Fibroblast of pulmonary artery (primary cell): ENCODE results near the gene NUDT16L1.

Experiments
- DNase-seq: peaks from one replicate; pipeline ENCODE4 v3.0.0-alpha.2; 2010; ENCODE audit warnings: low read depth
- H3K4me3 ChIP-seq: replicated peaks from 2 replicates; pipeline ENCODE4 v1.5.1; 2011; ENCODE audit warnings: low read depth, mild to moderate bottlenecking, control low read depth, low read length, moderate library complexity
- CTCF ChIP-seq: IDR thresholded peaks from 2 replicates; pipeline ENCODE4 v1.5.1; 2011; ENCODE audit warnings: mild to moderate bottlenecking, control low read depth, low read length, inconsistent platforms; ENCODE audit errors: missing control alignments

Gene NUDT16L1

DNA sequence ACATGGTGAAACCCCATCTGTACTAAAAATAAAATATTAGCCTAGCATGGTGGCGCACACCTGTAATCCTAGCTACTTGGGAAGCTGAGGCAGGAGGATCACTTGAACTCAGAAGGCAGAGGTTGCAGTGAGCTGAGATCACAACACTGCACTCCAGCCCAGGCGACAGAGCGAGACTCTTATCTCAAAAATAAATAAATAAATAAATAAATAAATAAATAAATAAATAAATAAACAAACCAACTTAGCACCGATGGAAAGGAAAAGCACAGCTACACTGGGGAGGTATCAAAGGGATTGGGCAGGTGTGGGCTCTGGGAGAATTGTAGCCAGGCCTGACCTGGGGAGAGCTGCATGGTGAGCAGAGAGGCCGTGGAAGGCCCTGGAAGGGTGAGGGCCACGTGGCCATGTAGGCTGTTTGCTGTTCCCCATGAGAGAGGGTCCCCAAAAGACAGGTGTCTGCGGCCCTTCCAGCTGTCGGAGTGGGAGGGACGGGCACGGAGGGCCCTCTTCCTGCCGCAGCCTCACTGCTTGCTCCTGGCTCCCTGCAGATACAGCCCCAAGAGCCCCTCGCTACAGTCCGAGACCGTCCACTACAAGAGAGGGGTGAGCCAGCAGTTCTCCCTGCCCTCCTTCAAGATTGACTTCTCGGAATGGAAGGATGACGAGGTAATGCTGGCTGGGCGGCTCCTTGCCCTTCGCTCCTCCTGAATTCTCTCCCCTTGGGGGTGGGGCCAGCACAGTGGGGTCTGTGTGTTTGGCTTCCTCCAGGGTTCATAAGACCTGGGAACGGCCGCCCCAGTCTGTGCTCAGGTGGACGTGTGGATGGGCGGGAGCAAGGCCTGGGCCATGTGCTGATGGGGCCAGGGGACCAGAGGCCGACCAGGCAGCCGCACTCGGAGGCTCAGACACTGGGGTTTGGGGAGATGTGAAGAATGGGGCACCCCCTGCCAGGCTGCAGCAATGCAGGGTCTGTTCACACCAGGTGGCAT, 36.4 kb upstream of the NUDT16L1 start:
- no peak for DNase-seq
- no peak overlapping the region for H3K4me3 ChIP-seq
- TF ChIP-seq CTCF = no peak

GRCh38 chr16:4659363-4660353, 33.7 kb upstream of the NUDT16L1 start:
- no peak for DNase-seq
- no peak overlapping the region for H3K4me3 ChIP-seq
- no peak for TF ChIP-seq CTCF

GRCh38 chr16:4660454-4661007, 32.8 kb upstream of the NUDT16L1 start:
- no peak for TF ChIP-seq CTCF
- peak; percentile 68 for DNase-seq
- no peak overlapping the region for H3K4me3 ChIP-seq

GRCh38 chr16:4661661-4662060, 31.7 kb upstream of the NUDT16L1 start:
- no peak for TF ChIP-seq CTCF
- no peak for DNase-seq
- no peak overlapping the region for H3K4me3 ChIP-seq

- no peak for TF ChIP-seq CTCF
- H3K4me3 ChIP-seq = no peak overlapping the region
- DNase-seq = no peak
Measured at GRCh38 chr16:4663465-4663776, 29.9 kb upstream of the NUDT16L1 start.

DNA sequence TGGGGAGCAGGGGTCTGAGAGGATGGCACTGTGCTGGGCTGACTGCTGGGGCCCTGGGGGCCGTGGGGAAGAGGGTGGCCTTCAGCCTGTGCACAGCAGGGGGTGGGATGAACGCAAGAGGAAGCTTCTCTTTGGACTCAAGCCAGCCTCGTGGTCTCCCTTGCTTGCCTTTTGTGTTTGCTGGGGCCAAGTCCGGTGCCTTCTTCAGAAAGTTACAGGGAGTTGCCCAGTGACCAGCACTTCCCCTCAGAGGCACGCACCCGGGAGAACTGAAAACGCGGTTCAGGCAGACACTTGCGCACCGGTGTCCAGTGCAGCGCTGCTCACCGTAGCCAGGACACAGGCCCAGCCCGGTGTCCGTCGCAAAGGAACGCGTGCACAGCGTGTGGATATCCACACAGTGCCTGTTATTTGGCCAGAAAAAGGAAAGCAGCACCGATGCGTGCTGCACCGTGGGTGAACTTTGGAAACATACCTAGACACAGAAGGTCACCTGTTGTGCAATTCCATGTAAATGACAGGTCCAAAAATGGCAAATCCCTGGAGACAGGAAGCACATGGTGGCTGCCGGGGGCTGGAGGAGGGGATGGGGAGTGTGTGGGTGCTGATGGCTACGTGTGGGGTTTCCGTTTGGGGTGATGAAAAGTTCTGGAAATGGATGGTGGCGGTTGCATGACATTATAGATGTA, 29.4 kb upstream of the NUDT16L1 start:
- TF ChIP-seq CTCF = no peak
- DNase-seq = peak; percentile 23
- no peak overlapping the region for H3K4me3 ChIP-seq
